ENCODE results near the gene STXBP6. TPM values are rescaled to one million over a fixed set of nuclear protein-coding genes. Genes with fewer than 3 reads are reported as not detected.

The STXBP6 gene
- total and polyA plus RNA-seq, 10 of the 15 experiments (the other 5 are each of a cell fraction or from before 2014, with no cell fraction given) = 1.2 to 47.3 (median 1.9) TPM

- TF ChIP-seq ATF3 (IDR thresholded peaks at IDR 0.05; ENCODE audit: borderline replicate concordance, extremely low read depth, low read depth, low read length) (no peak), RUNX3 (IDR thresholded peaks at IDR 0.05; ENCODE audit: low read length) (no peak), MYC (IDR thresholded peaks at IDR 0.05; ENCODE audit: insufficient read depth, insufficient read length, insufficient replicate concordance, low read length, severe bottlenecking) (no peak), ASH2L (IDR thresholded peaks at IDR 0.05; ENCODE audit: borderline replicate concordance, low read depth) (no peak), NR2F1 (conservative IDR thresholded peaks at IDR 0.05) (peak; percentile 23; the same call in 1 of the 2 replicates), SIX5 (IDR thresholded peaks at IDR 0.05; ENCODE audit: low read depth, low read length, severe bottlenecking) (no peak), POU2F2 (IDR thresholded peaks at IDR 0.05; ENCODE audit: borderline replicate concordance, low read depth, low read length) (no peak; the same call in 2 of the 3 replicates), BMI1 (IDR thresholded peaks at IDR 0.05; ENCODE audit: borderline replicate concordance) (0 out of 2 replicates have a peak, but pooled peaks have one; percentile 28), MAX (IDR thresholded peaks at IDR 0.05; ENCODE audit: low read depth, low read length) (no peak), MXI1 (IDR thresholded peaks at IDR 0.05; ENCODE audit: low read depth, low read length) (no peak), NBN (IDR thresholded peaks at IDR 0.05) (no peak), PML (IDR thresholded peaks at IDR 0.05; ENCODE audit: low read length) (no peak), RELA (IDR thresholded peaks at IDR 0.05; ENCODE audit: borderline replicate concordance, partially characterized antibody) (no peak), PKNOX1 (IDR thresholded peaks at IDR 0.05) (peak; percentile 92), RB1 (IDR thresholded peaks at IDR 0.05; ENCODE audit: borderline replicate concordance) (no peak), BACH1 (IDR thresholded peaks at IDR 0.05; ENCODE audit: borderline replicate concordance) (no peak), E2F8 (IDR thresholded peaks at IDR 0.05; ENCODE audit: low read depth, partially characterized antibody) (no peak), RAD21 (IDR thresholded peaks at IDR 0.05; ENCODE audit: insufficient read depth, low read depth, low read length) (no peak), JUND (IDR thresholded peaks at IDR 0.05; ENCODE audit: low read depth, low read length) (no peak), FOXK2 (IDR thresholded peaks at IDR 0.05) (no peak), GATAD2B (conservative IDR thresholded peaks at IDR 0.05; ENCODE audit: low read depth) (no peak; the same call in 1 of the 2 replicates), TBL1XR1 (IDR thresholded peaks at IDR 0.05; ENCODE audit: low read depth, low read length) (no peak), KAT2A (conservative IDR thresholded peaks at IDR 0.05; ENCODE audit: control insufficient read depth, low read depth, low read length) (no peak), SP1 (IDR thresholded peaks at IDR 0.05; ENCODE audit: low read depth, low read length) (no peak), ETV6 (conservative IDR thresholded peaks at IDR 0.05 in 1 of 2, IDR thresholded peaks at IDR 0.05 in 1 of 2; ENCODE audit: borderline replicate concordance in 1 of 2, low read depth in 1 of 2) (no peak), SMAD5 (IDR thresholded peaks at IDR 0.05; ENCODE audit: low read depth) (no peak), DPF2 (IDR thresholded peaks at IDR 0.05) (peak; percentile 63)
Observed at GRCh38 chr14:25006961-25007795, 42.8 kb downstream of the STXBP6 start (continued).
